Aortic smooth muscle cell (primary cell): ENCODE data around the gene PTGES3L. TPM values are rescaled to one million over a fixed set of nuclear protein-coding genes. Genes with fewer than 3 reads are reported as not detected.

Experiments
- total RNA-seq: library from RNA; depleted of rRNA; stranded (reverse); fragments of >200 nt; gene quantifications from 2 replicates; pipeline ENCODE4 v1.2.3, GENCODE V29; 2014

Gene PTGES3L
- total RNA-seq: not detected in 2 replicates

DNA sequence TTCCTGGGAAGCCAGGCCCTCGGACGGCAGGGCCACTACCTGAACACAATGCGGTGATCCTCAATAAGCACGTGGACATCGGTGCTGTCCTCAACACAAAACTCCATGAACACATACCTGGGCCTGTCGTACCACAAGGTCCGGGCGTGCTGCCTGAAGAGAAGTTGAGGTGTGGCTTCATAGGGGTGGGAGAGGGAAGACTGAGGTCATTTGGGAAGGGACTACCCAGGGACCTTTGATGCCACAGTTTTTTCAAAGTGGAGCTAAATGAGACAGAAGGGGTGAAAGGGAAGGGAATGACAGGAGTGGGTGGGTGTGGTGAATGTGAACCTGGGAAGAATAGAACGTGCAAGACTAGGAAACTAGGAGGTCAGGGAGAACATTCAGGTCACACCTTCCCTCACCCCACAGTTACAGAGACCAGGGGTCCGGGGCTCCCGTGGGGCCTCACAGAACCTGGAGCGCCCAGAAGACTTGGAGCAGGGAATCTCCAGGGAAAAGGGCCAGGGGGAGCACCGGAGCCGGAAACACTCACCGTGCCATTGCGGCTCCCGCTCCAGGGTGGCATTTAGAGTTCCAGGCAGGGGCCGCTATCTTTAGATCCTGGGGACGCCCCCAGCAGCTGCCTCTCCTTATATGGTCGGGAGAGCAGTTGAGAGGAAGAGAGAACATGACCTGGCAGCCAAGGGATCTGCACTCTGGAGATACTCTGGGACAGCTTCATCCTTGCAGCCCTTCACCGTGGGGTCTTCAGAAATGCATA lies at the start of gene PTGES3L:
TSS of gene PTGES3L (minus strand) at position 570 of the 763 bp plus-strand sequence. CDS start at position 543, 27 bp downstream.

GRCh38 chr17:43024407-43025289 lies 44.8 kb upstream of the PTGES3L start, which contains the start of gene RND2:
TSS of gene RND2 (plus strand) at chr17:43025231. CDS start at chr17:43025348, 117 bp downstream.

DNA sequence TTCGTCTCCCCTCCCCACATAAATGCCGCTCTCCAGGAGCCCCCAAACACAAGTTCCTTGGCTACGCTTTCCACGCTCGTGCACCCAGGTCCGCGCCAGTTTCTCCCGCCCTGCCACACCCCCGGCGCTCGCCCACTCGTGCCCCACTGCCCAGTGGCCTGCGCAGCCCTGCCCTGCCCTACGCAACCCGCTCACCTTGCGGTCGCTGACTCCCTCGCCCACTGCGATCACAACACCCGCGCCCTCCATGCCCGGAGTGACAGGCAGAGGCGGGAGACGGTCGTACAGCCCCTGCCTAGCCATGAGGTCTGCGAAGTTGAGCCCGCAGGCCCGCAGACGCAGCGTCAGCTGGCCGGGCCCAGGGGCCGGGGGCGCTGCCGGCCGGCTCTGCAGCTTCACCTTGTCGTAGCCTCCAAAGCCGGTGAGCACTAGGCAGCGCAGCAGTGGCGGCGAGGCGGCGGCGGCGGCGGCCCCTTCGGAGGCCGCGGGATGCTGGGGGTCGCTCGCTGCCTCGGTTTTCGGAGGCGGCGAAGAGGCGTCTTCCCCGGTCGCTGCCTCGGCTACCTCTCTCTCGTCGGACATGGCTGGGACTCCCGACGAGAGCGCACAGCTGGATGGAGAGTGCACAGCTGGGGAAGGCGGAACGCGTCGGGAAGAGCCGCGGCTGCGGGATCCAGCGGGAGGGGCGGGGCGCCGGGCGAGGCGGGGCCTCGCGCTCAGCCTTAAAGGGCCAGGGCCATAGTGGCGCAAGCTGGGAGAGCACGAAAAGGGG lies 42.0 kb upstream of the PTGES3L start, which contains the start of gene VAT1:
TSS of gene VAT1 (minus strand) at position 645 of the 772 bp plus-strand sequence. CDS start at position 582, 63 bp downstream.

DNA sequence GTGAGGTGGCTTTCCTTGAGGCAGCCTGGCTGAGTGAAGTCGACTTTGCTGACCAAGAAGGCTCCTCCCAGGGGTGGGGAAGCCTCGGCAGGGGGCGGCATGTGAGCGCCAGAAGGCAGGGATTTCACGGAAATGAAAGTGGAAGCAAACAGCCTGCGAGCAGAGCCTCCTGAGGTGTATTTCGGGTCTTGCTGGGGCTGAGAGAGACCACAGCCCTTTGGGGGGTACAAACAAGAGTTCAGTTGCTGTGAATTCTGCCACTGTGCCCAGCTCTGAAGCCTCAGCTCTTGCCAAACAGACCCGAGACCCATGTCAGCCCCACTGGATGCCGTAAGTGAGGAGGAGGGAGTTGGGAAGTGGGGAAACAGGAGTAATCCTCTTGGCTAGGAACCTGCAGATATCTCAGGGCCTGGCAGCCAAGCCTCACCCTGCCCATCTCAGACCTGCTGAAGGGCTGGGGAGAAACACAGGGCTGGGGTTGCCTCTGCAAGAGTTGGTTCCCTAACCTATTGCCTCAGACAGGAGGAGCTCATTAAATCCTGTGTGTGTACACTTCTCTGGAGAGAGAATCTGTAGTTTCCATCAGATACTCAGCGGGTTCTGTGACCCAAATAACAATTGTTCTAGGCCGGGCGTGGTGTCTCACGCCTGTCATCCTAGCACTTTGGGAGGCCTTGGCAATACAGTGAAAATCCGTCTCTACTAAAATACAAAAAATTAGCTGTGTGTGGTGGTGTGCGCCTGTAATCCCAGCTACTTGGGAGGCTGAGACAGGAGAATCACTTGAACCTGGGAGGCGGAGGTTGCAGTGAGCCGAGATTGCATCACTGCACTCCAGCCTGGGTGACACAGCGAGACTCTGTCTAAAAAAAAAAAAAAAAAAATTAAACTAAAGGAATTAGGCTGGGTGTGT lies 27.0 kb upstream of the PTGES3L start, which contains the start of gene IFI35:
TSS of gene IFI35 (plus strand) at position 146 of the 913 bp plus-strand sequence. CDS start at position 310, 164 bp downstream.

GRCh38 chr17:42997984-42998938 lies 18.4 kb upstream of the PTGES3L start, which contains the start of gene RPL27:
TSS of gene RPL27 (plus strand) at chr17:42998419. CDS start at chr17:42998751, 332 bp downstream.

GRCh38 chr17:42980274-42980765 lies 440 bp upstream of the PTGES3L start, which contains the start of gene RUNDC1:
TSS of gene RUNDC1 (plus strand) at chr17:42980565. CDS start at chr17:42980577, 12 bp downstream.

GRCh38 chr17:42964161-42964932 lies 15.5 kb downstream of the PTGES3L start, which contains the start of gene AARSD1:
TSS of gene AARSD1 (minus strand) at chr17:42964454. CDS start at chr17:42964440, 14 bp downstream.

Other genes starting within 250 kb of the PTGES3L start
- gene EZH1, start 235.0 kb downstream of the PTGES3L start, total RNA-seq: 14.9 and 15.6 TPM in 2 replicates
- 0.19 and 0.26 TPM in 2 replicates for gene RAMP2, start 218.9 kb downstream of the PTGES3L start, total RNA-seq
- gene VPS25, start 206.6 kb downstream of the PTGES3L start, total RNA-seq: 57.4 and 57.7 TPM in 2 replicates
- gene WNK4, start 199.5 kb downstream of the PTGES3L start, total RNA-seq: 0.06 TPM in 1 of 2 replicates, not detected in the other
- gene COA3, start 181.4 kb downstream of the PTGES3L start, total RNA-seq: 69.2 and 82.2 TPM in 2 replicates
- gene CNTD1, start 181.2 kb downstream of the PTGES3L start, total RNA-seq: 0.12 and 0.13 TPM in 2 replicates
- 159 and 176 TPM in 2 replicates for gene BECN1, start 155.8 kb downstream of the PTGES3L start, total RNA-seq
- 65.0 and 66.4 TPM in 2 replicates for gene PSME3, start 146.7 kb downstream of the PTGES3L start, total RNA-seq
- gene AOC2, start 135.5 kb downstream of the PTGES3L start, total RNA-seq: 0.40 and 0.56 TPM in 2 replicates
- gene AOC3, start 128.9 kb downstream of the PTGES3L start, total RNA-seq: 0.26 and 0.44 TPM in 2 replicates
- not detected in 2 replicates for gene G6PC1, start 79.3 kb downstream of the PTGES3L start, total RNA-seq
- gene AARSD1, start 15.6 kb downstream of the PTGES3L start, total RNA-seq: 23.4 and 37.5 TPM in 2 replicates
- 7.6 and 9.2 TPM in 2 replicates for gene RUNDC1, start 485 bp upstream of the PTGES3L start, total RNA-seq
- 1,070 and 1,150 TPM in 2 replicates for gene RPL27, start 18.3 kb upstream of the PTGES3L start, total RNA-seq
- gene IFI35, start 26.7 kb upstream of the PTGES3L start, total RNA-seq: 35.9 and 40.0 TPM in 2 replicates
- 187 and 189 TPM in 2 replicates for gene VAT1, start 42.3 kb upstream of the PTGES3L start, total RNA-seq
- 0.12 and 0.13 TPM in 2 replicates for gene RND2, start 45.2 kb upstream of the PTGES3L start, total RNA-seq
- gene BRCA1, start 145.3 kb upstream of the PTGES3L start, total RNA-seq: 15.0 and 25.8 TPM in 2 replicates
- 127 and 131 TPM in 2 replicates for gene NBR1, start 191.1 kb upstream of the PTGES3L start, total RNA-seq
- gene TMEM106A, start 231.8 kb upstream of the PTGES3L start, total RNA-seq: 3.0 and 3.6 TPM in 2 replicates
- gene CCDC200, start 248.5 kb upstream of the PTGES3L start, total RNA-seq: 0.92 TPM in 1 of 2 replicates, not detected in the other